Activated CD4-positive, alpha-beta T cell treated with anti-CD3 and anti-CD28 coated beads for 24 hours (primary cell): ENCODE measurements around the gene CNTNAP1.
A peak's percentile ranks its signal among the peaks of the same experiment; 100 is the strongest.

ENCODE experiments used
- DNase-seq, 2 donors: peaks; one replicate each; pipeline ENCODE4 v3.0.0-alpha.2; 2020; ENCODE audit warnings: low read depth in 2 of 2

CNTNAP1 gene

GRCh38 chr17:42670789-42671657 lies 11.3 kb upstream of the CNTNAP1 start:
- no peak for DNase-seq

- DNase-seq = no peak
Observed at GRCh38 chr17:42672038-42672437, 10.3 kb upstream of the CNTNAP1 start.

- DNase-seq = no peak
Observed at GRCh38 chr17:42673266-42673884, 9.0 kb upstream of the CNTNAP1 start.

GRCh38 chr17:42673885-42674754 lies 8.2 kb upstream of the CNTNAP1 start:
- DNase-seq = no peak

DNA sequence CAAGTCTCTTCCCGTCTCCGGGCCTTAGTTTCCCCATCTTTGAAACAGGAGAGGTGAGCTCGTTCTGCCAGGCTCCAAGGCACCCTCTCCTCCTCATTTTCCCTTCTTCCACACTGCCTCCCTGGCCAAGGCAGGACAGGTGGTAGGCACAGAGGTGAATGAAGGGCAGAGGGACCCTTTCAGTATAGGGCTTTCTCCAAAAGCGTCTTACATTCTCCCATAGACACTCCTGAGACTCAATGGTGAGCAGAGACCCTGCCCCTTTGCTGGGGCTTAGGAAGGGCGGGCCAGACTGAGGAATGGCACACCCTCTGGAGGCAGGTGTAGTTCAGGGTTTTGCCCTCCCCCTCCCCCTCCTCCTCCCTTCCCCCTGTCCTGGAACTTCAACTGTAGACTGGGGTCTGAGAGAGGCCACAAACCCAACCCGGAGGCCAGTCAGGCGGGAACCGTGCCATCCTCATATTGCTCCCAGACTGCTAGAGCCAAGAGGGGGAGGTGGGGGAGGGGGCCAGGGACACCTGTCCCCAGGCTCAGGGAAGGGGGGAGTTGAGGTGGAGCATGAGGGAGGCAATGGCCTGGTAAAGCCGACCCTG lies 7.5 kb upstream of the CNTNAP1 start:
- no peak for DNase-seq

GRCh38 chr17:42675348-42675964 lies 6.9 kb upstream of the CNTNAP1 start:
- no peak for DNase-seq

- no peak for DNase-seq
Observed at GRCh38 chr17:42675965-42676423, 6.3 kb upstream of the CNTNAP1 start.

GRCh38 chr17:42676424-42677011 lies 5.8 kb upstream of the CNTNAP1 start, which contains the start of gene PLEKHH3:
PLEKHH3 (minus strand) TSS chr17:42676994; CDS start chr17:42676563, 431 bp downstream.
- DNase-seq = no peak

DNA sequence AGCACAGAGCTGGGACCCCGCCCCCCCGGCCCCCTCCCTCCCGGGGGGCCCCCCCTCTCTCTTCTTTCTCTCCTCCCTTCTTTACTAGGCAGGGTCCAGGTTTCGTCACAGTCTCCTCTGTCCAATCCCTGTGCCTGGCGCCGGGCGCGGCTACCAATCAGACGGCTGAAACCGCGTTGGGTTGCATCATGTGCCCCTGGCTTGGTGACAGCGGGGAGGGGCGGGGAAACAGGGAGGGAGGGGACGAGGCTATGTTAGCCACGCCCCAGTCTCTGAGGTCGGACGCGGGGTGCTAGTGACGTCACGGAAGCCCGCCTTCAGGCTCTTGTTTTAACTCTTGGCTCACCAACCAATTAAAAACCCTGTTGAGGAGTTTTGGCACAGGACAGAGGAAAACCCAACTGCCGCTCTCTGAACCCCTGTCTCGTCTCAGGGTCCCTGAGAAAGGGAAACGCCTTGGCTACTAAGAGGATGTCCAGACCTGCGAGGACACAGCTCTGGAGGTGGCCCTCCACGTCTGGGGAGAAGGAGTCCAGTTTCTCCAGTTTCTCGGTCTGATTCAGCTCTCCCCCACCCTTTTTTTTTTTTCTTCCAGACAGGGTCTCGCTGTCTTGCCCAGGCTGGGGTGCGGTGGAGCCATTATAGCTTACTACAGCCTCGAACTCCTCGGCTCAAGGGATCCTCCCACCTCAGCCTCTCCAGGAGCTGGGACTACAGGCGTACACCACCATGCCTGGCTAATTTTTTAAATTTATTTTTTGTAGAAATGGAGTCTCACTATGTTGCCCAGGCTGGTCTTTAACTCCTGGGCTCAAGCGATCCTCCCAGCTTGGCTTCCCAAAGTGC lies 5.1 kb upstream of the CNTNAP1 start:
- DNase-seq = peak; percentile 97 to 99

GRCh38 chr17:42677921-42678781 lies 4.2 kb upstream of the CNTNAP1 start:
- DNase-seq = peak; percentile 67 to 72

GRCh38 chr17:42678951-42679491 lies 3.3 kb upstream of the CNTNAP1 start:
- DNase-seq = no peak

GRCh38 chr17:42679492-42680330 lies 2.6 kb upstream of the CNTNAP1 start:
- peak; percentile 37 to 61 for DNase-seq

- no peak for DNase-seq
Observed at GRCh38 chr17:42680331-42680808, 2.0 kb upstream of the CNTNAP1 start.

GRCh38 chr17:42682722-42683403 lies 532 bp downstream of the CNTNAP1 start:
- DNase-seq = no peak

DNA sequence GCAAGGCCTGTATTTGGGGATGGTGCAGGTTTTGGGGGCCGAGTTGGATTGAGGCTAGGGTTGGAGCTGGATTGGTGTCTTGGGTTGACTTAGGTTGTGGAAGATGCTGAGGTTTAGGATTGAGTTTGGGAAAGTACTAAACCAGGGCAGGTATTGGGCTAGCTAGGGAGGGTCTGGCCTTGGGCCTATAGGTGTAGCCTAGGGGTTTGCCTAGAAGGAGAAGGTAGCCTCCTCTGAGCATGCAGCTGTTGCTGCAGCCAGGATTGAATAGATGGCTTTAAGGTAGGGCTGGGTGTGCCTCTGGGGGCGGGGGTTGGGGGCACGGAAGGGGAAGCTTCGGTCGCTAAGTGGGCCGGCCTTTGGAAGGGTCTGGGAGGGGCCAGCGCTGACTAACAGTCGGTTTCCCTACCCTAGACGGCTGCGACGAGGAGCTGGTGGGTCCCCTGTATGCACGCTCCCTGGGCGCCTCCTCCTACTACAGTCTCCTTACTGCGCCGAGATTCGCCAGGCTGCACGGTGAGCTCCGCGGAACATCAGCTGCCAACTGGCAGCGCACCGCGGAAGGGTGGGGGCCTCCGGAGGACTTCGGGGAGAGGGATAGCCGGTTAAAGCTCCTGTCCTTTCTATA lies 1.2 kb downstream of the CNTNAP1 start:
- no peak for DNase-seq

GRCh38 chr17:42684929-42685556 lies 2.7 kb downstream of the CNTNAP1 start:
- no peak for DNase-seq
